Skeletal muscle satellite cell (primary cell): ENCODE data around the gene TWF2.

ENCODE experiments used
- H3K27me3 ChIP-seq: 2 replicates; pipeline ENCODE4 v1.7.0; 2013; ENCODE audit warnings: low read length; ENCODE audit not compliant: control insufficient read depth, insufficient read depth
- H3K36me3 ChIP-seq: 2 replicates; pipeline ENCODE4 v1.7.0; 2013; ENCODE audit warnings: mild to moderate bottlenecking, control low read depth, low read length; ENCODE audit not compliant: insufficient read depth
- H3K4me1 ChIP-seq: 2 replicates; pipeline ENCODE4 v1.7.0; 2013; ENCODE audit warnings: low read length; ENCODE audit not compliant: control insufficient read depth, insufficient read depth
- H3K4me2 ChIP-seq: 2 replicates; pipeline ENCODE4 v1.7.0; 2013; ENCODE audit warnings: mild to moderate bottlenecking, low read length
- H3K4me3 ChIP-seq: 2 replicates; pipeline ENCODE4 v1.7.0; 2013; ENCODE audit warnings: low read length
- H3K9ac ChIP-seq: 2 replicates; pipeline ENCODE4 v1.7.0; 2013; ENCODE audit warnings: mild to moderate bottlenecking, low read depth, low read length, moderate library complexity
- H3K9me3 ChIP-seq: replicated peaks from 2 replicates; pipeline ENCODE4 v1.7.0; 2013; ENCODE audit warnings: mild to moderate bottlenecking, control low read depth, low read length

The TWF2 gene

GRCh38 chr3:52218937-52219650 lies 19.9 kb downstream of the TWF2 start:
- H3K4me2 ChIP-seq: no peak overlapping the region
- H3K9ac ChIP-seq: no peak overlapping the region
- no peaks in the 10 kb centered on the region for H3K9me3 ChIP-seq
- H3K4me1 ChIP-seq: peaks cover 12% of the 10 kb centered on the region
- no peak overlapping the region for H3K4me3 ChIP-seq
- no peaks in the 10 kb centered on the region for H3K27me3 ChIP-seq
- peaks cover 17% of the 10 kb centered on the region for H3K36me3 ChIP-seq

- Histone ChIP-seq H3K9ac (no peak overlapping the region), H3K4me2 (no peak overlapping the region), H3K4me3 (no peak overlapping the region), H3K4me1 (peaks cover 12% of the 10 kb centered on the region), H3K36me3 (peaks cover 20% of the 10 kb centered on the region), H3K27me3 (no peaks in the 10 kb centered on the region), H3K9me3 (no peaks in the 10 kb centered on the region)
Measured at GRCh38 chr3:52218454-52218853, 20.5 kb downstream of the TWF2 start.

GRCh38 chr3:52218026-52218425 lies 20.9 kb downstream of the TWF2 start:
- H3K4me1 ChIP-seq: peaks cover 12% of the 10 kb centered on the region
- no peaks in the 10 kb centered on the region for H3K9me3 ChIP-seq
- no peak overlapping the region for H3K4me3 ChIP-seq
- peaks cover 25% of the 10 kb centered on the region for H3K36me3 ChIP-seq
- no peak overlapping the region for H3K9ac ChIP-seq
- H3K4me2 ChIP-seq: no peak overlapping the region
- no peaks in the 10 kb centered on the region for H3K27me3 ChIP-seq

GRCh38 chr3:52217409-52217805 lies 21.6 kb downstream of the TWF2 start:
- Histone ChIP-seq H3K4me2 (peak overlapping the region; percentile 4), H3K4me1 (peaks cover 12% of the 10 kb centered on the region), H3K4me3 (no peak overlapping the region), H3K9ac (no peak overlapping the region), H3K27me3 (no peaks in the 10 kb centered on the region), H3K9me3 (no peaks in the 10 kb centered on the region), H3K36me3 (peaks cover 29% of the 10 kb centered on the region)

- no peaks in the 10 kb centered on the region for H3K9me3 ChIP-seq
- no peak overlapping the region for H3K4me3 ChIP-seq
- peaks cover 33% of the 10 kb centered on the region for H3K36me3 ChIP-seq
- H3K4me1 ChIP-seq: peaks cover 12% of the 10 kb centered on the region
- peak overlapping the region; percentile 22 for H3K4me2 ChIP-seq
- no peaks in the 10 kb centered on the region for H3K27me3 ChIP-seq
- no peak overlapping the region for H3K9ac ChIP-seq
Measured at GRCh38 chr3:52216585-52217408, 22.2 kb downstream of the TWF2 start.

GRCh38 chr3:52215351-52215750 lies 23.6 kb downstream of the TWF2 start:
- peaks cover 12% of the 10 kb centered on the region for H3K4me1 ChIP-seq
- no peaks in the 10 kb centered on the region for H3K27me3 ChIP-seq
- no peaks in the 10 kb centered on the region for H3K9me3 ChIP-seq
- H3K4me3 ChIP-seq: no peak overlapping the region
- H3K4me2 ChIP-seq: no peak overlapping the region
- H3K36me3 ChIP-seq: peaks cover 48% of the 10 kb centered on the region
- no peak overlapping the region for H3K9ac ChIP-seq

- H3K9me3 ChIP-seq: no peaks in the 10 kb centered on the region
- H3K9ac ChIP-seq: no peak overlapping the region
- peaks cover 59% of the 10 kb centered on the region for H3K36me3 ChIP-seq
- no peaks in the 10 kb centered on the region for H3K27me3 ChIP-seq
- no peak overlapping the region for H3K4me2 ChIP-seq
- H3K4me1 ChIP-seq: peaks cover 12% of the 10 kb centered on the region
- no peak overlapping the region for H3K4me3 ChIP-seq
Measured at GRCh38 chr3:52213901-52214300, 25.1 kb downstream of the TWF2 start.

- no peaks in the 10 kb centered on the region for H3K27me3 ChIP-seq
- H3K36me3 ChIP-seq: peaks cover 68% of the 10 kb centered on the region
- H3K4me2 ChIP-seq: no peak overlapping the region
- no peak overlapping the region for H3K9ac ChIP-seq
- no peak overlapping the region for H3K4me3 ChIP-seq
- H3K4me1 ChIP-seq: peaks cover 12% of the 10 kb centered on the region
- H3K9me3 ChIP-seq: no peaks in the 10 kb centered on the region
Measured at GRCh38 chr3:52213005-52213404, 26.0 kb downstream of the TWF2 start.

- H3K36me3 ChIP-seq: peaks cover 81% of the 10 kb centered on the region
Measured at GRCh38 chr3:52211268-52211891, 27.6 kb downstream of the TWF2 start.

GRCh38 chr3:52210550-52211046 lies 28.4 kb downstream of the TWF2 start:
- H3K9ac ChIP-seq: no peak overlapping the region
- H3K4me2 ChIP-seq: no peak overlapping the region
- H3K9me3 ChIP-seq: no peaks in the 10 kb centered on the region
- H3K4me1 ChIP-seq: no peaks in the 10 kb centered on the region
- no peak overlapping the region for H3K4me3 ChIP-seq
- no peaks in the 10 kb centered on the region for H3K27me3 ChIP-seq
- H3K36me3 ChIP-seq: peaks cover 86% of the 10 kb centered on the region

More at GRCh38 chr3:52211268-52211891, 27.6 kb downstream of the TWF2 start:
- H3K9ac ChIP-seq: no peak overlapping the region
- H3K4me3 ChIP-seq: no peak overlapping the region
- H3K9me3 ChIP-seq: no peaks in the 10 kb centered on the region
- no peaks in the 10 kb centered on the region for H3K27me3 ChIP-seq
- peaks cover 2% of the 10 kb centered on the region for H3K4me1 ChIP-seq
- H3K4me2 ChIP-seq: no peak overlapping the region

GRCh38 chr3:52210037-52210436 lies 28.9 kb downstream of the TWF2 start:
- H3K9me3 ChIP-seq: no peaks in the 10 kb centered on the region
- H3K4me1 ChIP-seq: no peaks in the 10 kb centered on the region
- no peak overlapping the region for H3K9ac ChIP-seq
- no peaks in the 10 kb centered on the region for H3K27me3 ChIP-seq
- no peak overlapping the region for H3K4me3 ChIP-seq
- peaks cover 86% of the 10 kb centered on the region for H3K36me3 ChIP-seq
- no peak overlapping the region for H3K4me2 ChIP-seq
